HUES48 (cell line): ENCODE measurements around the gene TTYH1.

Source experiments
- H3K27ac ChIP-seq: one replicate; pipeline ENCODE4 v1.7.0; 2013; ENCODE audit warnings: low read depth, low read length, inconsistent platforms
- H3K27me3 ChIP-seq: 2 replicates; pipeline ENCODE4 v1.6.1; 2013; ENCODE audit warnings: mild to moderate bottlenecking, low read length; ENCODE audit not compliant: control insufficient read depth, insufficient read depth
- H3K36me3 ChIP-seq: 2 replicates; pipeline ENCODE4 v1.6.1; 2013; ENCODE audit warnings: low read length; ENCODE audit not compliant: control insufficient read depth, insufficient read depth
- H3K4me1 ChIP-seq: 2 replicates; pipeline ENCODE4 v1.6.1; 2013; ENCODE audit warnings: mild to moderate bottlenecking, low read length; ENCODE audit not compliant: control insufficient read depth, insufficient read depth
- H3K4me3 ChIP-seq: 2 replicates; pipeline ENCODE4 v1.5.1; 2013; ENCODE audit warnings: mild to moderate bottlenecking, low read depth, low read length
- H3K9ac ChIP-seq: 2 replicates; pipeline ENCODE4 v1.6.1; 2013; ENCODE audit warnings: mild to moderate bottlenecking, low read depth, low read length, moderate library complexity
- H3K9me3 ChIP-seq: 2 replicates; pipeline ENCODE4 v1.6.1; 2013; ENCODE audit warnings: low read length; ENCODE audit not compliant: control insufficient read depth, insufficient read depth

Gene TTYH1

GRCh38 chr19:54455786-54456422 is 40.6 kb downstream of the TTYH1 start:
- no peaks in the 10 kb centered on the region for H3K4me1 ChIP-seq
- H3K9ac ChIP-seq, result no peak overlapping the region
- no peak overlapping the region for H3K27ac ChIP-seq
- no peaks in the 10 kb centered on the region for H3K27me3 ChIP-seq
- peaks cover 97% of the 10 kb centered on the region for H3K36me3 ChIP-seq
- H3K9me3 ChIP-seq, result no peaks in the 10 kb centered on the region
- H3K4me3 ChIP-seq, result no peak overlapping the region

DNA sequence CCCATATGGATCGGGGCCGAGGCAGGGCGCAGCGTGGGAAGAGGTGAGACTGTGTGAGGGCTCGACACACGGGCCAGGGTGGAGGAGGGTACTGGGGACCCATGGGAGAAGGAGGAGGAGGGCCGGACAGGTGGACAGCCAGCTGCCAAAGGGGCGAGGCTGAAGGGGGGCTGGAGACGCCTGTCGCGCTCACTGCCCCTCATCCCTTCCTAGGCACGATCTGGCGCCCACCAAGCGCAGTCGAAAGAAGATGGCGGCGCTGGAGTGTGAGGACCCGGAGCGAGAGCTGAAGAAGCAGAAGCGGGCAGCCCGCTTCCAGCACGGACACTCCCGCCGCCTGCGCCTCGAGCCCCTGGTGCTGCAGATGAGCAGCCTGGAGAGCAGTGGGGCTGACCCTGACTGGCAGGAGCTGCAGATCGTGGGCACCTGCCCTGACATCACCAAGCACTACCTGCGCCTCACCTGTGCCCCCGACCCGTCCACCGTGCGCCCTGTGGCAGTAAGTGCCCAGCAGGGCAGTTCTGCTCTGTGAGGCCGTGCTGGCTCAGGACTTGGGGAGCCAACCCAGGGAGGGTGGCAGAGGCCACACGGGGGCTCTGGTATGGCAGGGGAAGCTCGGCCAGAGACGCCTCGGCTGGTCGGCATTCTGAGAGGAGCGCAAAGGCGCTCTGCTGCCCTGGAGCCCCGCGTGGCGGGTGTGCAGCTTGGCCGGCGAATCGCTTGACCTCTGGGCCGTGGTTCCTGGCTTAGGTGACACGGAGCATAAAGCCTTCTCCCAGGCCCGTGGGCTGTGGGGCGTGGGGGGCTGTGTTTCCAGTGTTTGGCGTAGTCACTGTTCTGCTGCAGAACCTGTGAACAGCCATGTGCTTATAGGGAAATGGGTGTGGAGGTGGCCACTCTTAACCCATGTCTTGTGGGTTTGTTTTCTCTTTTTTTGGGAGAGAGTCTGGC is 41.4 kb downstream of the TTYH1 start:
- Histone ChIP-seq H3K9ac (no peak overlapping the region), H3K9me3 (no peaks in the 10 kb centered on the region), H3K4me3 (no peak overlapping the region), H3K27me3 (no peaks in the 10 kb centered on the region), H3K27ac (no peak overlapping the region), H3K36me3 (peaks cover 97% of the 10 kb centered on the region), H3K4me1 (no peaks in the 10 kb centered on the region)

GRCh38 chr19:54457773-54458647 is 42.7 kb downstream of the TTYH1 start:
- Histone ChIP-seq H3K36me3 (peaks cover 89% of the 10 kb centered on the region), H3K4me3 (no peak overlapping the region), H3K9me3 (no peaks in the 10 kb centered on the region), H3K27me3 (no peaks in the 10 kb centered on the region), H3K27ac (no peak overlapping the region), H3K4me1 (no peaks in the 10 kb centered on the region), H3K9ac (no peak overlapping the region)

DNA sequence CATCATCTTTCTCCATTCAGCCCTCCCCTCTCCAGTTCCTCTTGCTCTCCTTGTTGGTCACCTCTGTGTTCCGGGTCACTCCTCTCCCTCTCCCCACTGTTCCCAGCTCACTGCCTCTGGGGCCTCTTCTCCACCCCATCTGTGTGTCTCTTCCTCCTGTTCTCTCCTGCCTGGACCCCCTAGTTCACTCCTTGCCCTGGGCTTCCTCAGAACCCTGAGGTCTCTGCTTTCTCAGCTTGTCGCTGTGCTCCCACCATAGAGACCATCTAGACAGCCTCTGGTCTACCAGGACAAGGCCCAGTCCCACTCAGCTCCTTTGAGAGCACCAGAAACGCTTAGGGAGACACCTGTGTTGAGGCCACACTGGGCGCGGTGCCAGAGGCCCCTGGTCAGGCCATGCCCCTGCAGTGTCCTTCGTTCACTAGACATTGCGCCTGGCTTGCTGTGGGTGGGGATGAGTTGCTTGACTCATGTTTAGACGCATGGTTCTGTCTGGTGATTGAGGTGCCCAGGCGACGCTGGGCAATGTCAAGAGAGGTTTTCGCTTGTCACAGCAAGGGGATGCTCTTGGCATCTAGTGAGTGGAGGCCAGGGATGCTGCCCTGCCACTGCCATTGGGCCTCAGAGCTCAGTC is 43.5 kb downstream of the TTYH1 start:
- Histone ChIP-seq H3K27me3 (no peaks in the 10 kb centered on the region), H3K36me3 (peaks cover 82% of the 10 kb centered on the region), H3K4me3 (no peak overlapping the region), H3K27ac (no peak overlapping the region), H3K9me3 (no peaks in the 10 kb centered on the region), H3K4me1 (no peaks in the 10 kb centered on the region), H3K9ac (no peak overlapping the region)

- H3K27me3 ChIP-seq, result no peaks in the 10 kb centered on the region
- H3K9ac ChIP-seq, result no peak overlapping the region
- no peak overlapping the region for H3K27ac ChIP-seq
- H3K36me3 ChIP-seq, result peaks cover 74% of the 10 kb centered on the region
- H3K9me3 ChIP-seq, result no peaks in the 10 kb centered on the region
- no peaks in the 10 kb centered on the region for H3K4me1 ChIP-seq
- H3K4me3 ChIP-seq, result no peak overlapping the region
Measured at GRCh38 chr19:54459282-54460229, 44.3 kb downstream of the TTYH1 start.

GRCh38 chr19:54460230-54461005 is 45.2 kb downstream of the TTYH1 start:
- Histone ChIP-seq H3K9me3 (no peaks in the 10 kb centered on the region), H3K36me3 (peaks cover 65% of the 10 kb centered on the region), H3K27ac (no peak overlapping the region), H3K9ac (no peak overlapping the region), H3K4me3 (no peak overlapping the region), H3K4me1 (no peaks in the 10 kb centered on the region), H3K27me3 (no peaks in the 10 kb centered on the region)

DNA sequence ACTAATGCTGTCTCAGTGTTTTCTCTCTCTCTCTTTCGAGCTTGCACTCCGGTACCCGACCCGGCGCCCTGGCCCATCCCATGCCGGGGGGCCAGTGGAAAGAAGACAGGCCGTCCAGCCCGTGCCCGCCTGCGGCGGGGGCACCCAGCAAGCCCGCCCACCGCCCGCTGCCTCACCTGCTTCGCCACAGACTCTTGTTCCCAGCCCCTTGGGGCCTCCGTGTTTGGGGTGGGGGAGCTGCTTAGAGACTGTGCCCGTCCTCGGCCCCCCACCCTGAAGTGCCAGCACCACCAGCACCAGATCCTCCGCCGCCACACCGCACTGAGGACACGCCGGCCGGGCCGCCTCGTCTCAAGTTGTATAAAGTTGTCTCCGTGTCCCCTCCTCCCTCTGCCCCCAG is 45.9 kb downstream of the TTYH1 start:
- Histone ChIP-seq H3K27me3 (0 out of 2 replicates have a peak, but pooled peaks cover 1% of the 10 kb centered on the region), H3K36me3 (peaks cover 57% of the 10 kb centered on the region), H3K9me3 (no peaks in the 10 kb centered on the region), H3K4me1 (no peaks in the 10 kb centered on the region), H3K9ac (no peak overlapping the region), H3K4me3 (no peak overlapping the region), H3K27ac (no peak overlapping the region)

- Histone ChIP-seq H3K27me3 (0 out of 2 replicates have a peak, but pooled peaks cover 4% of the 10 kb centered on the region), H3K27ac (no peak overlapping the region), H3K4me3 (no peak overlapping the region), H3K36me3 (peaks cover 53% of the 10 kb centered on the region), H3K4me1 (no peaks in the 10 kb centered on the region), H3K9ac (no peak overlapping the region), H3K9me3 (no peaks in the 10 kb centered on the region)
Measured at GRCh38 chr19:54461613-54462012, 46.3 kb downstream of the TTYH1 start.

GRCh38 chr19:54462047-54462654 is 46.9 kb downstream of the TTYH1 start:
- Histone ChIP-seq H3K9me3 (no peaks in the 10 kb centered on the region), H3K36me3 (peaks cover 48% of the 10 kb centered on the region), H3K27me3 (0 out of 2 replicates have a peak, but pooled peaks cover 4% of the 10 kb centered on the region), H3K27ac (peak overlapping the region; percentile 37), H3K4me3 (peak overlapping the region; percentile 78; the same call in 1 of the 2 replicates), H3K9ac (peak overlapping the region; percentile 77; the same call in 1 of the 2 replicates), H3K4me1 (no peaks in the 10 kb centered on the region)
